IMR-90 (cell line): Measurements from ENCODE around the gene EXOC2. TPM values are rescaled to one million over a fixed set of nuclear protein-coding genes. Genes with fewer than 3 reads are reported as not detected.

Experiments used
- ATAC-seq: fragments of 200-7000 bp; cut with Tn5 transposase; 2 replicates; pipeline ENCODE4 v1.9.1; 2020; ENCODE audit warnings: low read depth, mild to moderate bottlenecking, moderate library complexity
- BruUV-seq: library from RNA; stranded (reverse); fragments of 400-500 nt; replicated peaks from 2 replicates; lab custom pipeline; 2021; lab: Mats Ljungman, UMichigan
- CTCF ChIA-PET: fragments of 300-600 bp; formaldehyde crosslinking; extraction: SDS; loops from one replicate; lab custom pipeline; 2021; ENCODE audit warnings: antibody characterized with exemption; lab: Yijun Ruan, JAX
- POLR2A ChIA-PET: fragments of 300-600 bp; sonication (Branson Sonifier 250); formaldehyde crosslinking; loops from one replicate; lab custom pipeline; 2022; ENCODE audit warnings: antibody characterized with exemption; ENCODE audit not compliant: unreplicated experiment; lab: Charles Lee
- DNase-seq: peaks from one replicate; pipeline ENCODE4 v3.0.0; 2013
- H2AFZ ChIP-seq: replicated peaks from 2 replicates; pipeline ENCODE3; 2013; ENCODE audit warnings: low read length, mild to moderate bottlenecking; ENCODE audit not compliant: poor library complexity
- H2AK5ac ChIP-seq: 2 replicates; pipeline ENCODE4 v1.6.1; 2013; ENCODE audit warnings: low read depth, low read length, inconsistent platforms
- H2AK9ac ChIP-seq: replicated peaks from 2 replicates; pipeline ENCODE3; 2013; ENCODE audit warnings: mild to moderate bottlenecking, low read depth, low read length, moderate library complexity; ENCODE audit not compliant: poor library complexity
- H2BK120ac ChIP-seq: 2 replicates; pipeline ENCODE4 v1.6.1; 2013; ENCODE audit warnings: low read depth, low read length, inconsistent platforms
- H2BK15ac ChIP-seq: 3 replicates; pipeline ENCODE4 v1.6.1; 2013; ENCODE audit warnings: low read depth, low read length, inconsistent platforms
- H2BK20ac ChIP-seq: 2 replicates; pipeline ENCODE4 v1.6.1; 2013; ENCODE audit warnings: low read depth, mild to moderate bottlenecking, inconsistent platforms, low read length, moderate library complexity
- H2BK5ac ChIP-seq: 2 replicates; pipeline ENCODE4 v1.6.1; 2013; ENCODE audit warnings: mild to moderate bottlenecking, low read depth, low read length, inconsistent platforms; ENCODE audit not compliant: poor library complexity, severe bottlenecking
- H3K14ac ChIP-seq: replicated peaks from 2 replicates; pipeline ENCODE4 v1.6.1; 2013; ENCODE audit warnings: low read depth, low read length, inconsistent platforms
- H3K18ac ChIP-seq: 2 replicates; pipeline ENCODE4 v1.6.1; 2013; ENCODE audit warnings: low read depth, low read length, control low read depth
- H3K23ac ChIP-seq: 2 replicates; pipeline ENCODE4 v1.6.1; 2013; ENCODE audit warnings: low read depth, low read length, inconsistent platforms
- H3K27ac ChIP-seq: 2 replicates; pipeline ENCODE4 v1.5.1; 2013; ENCODE audit warnings: mild to moderate bottlenecking, control low read depth, low read length; ENCODE audit not compliant: insufficient read depth
- H3K27me3 ChIP-seq: 2 replicates; pipeline ENCODE4 v1.6.1; 2013; ENCODE audit warnings: low read length; ENCODE audit not compliant: control insufficient read depth, insufficient read depth
- H3K36me3 ChIP-seq: 2 replicates; pipeline ENCODE4 v1.6.1; 2013; ENCODE audit warnings: low read length, mixed read lengths; ENCODE audit not compliant: control insufficient read depth, insufficient read depth
- H3K4ac ChIP-seq: 2 replicates; pipeline ENCODE4 v1.6.1; 2013; ENCODE audit warnings: low read depth, low read length, inconsistent platforms
- H3K4me1 ChIP-seq: 2 replicates; pipeline ENCODE4 v1.6.1; 2013; ENCODE audit warnings: low read length, mixed read lengths; ENCODE audit not compliant: control insufficient read depth, insufficient read depth
- H3K4me2 ChIP-seq: 2 replicates; pipeline ENCODE4 v1.6.1; 2013; ENCODE audit warnings: low read depth, mild to moderate bottlenecking, control low read depth, low read length, moderate library complexity
- H3K4me3 ChIP-seq: 2 replicates; pipeline ENCODE4 v1.5.1; 2013; ENCODE audit warnings: low read depth, mild to moderate bottlenecking, control low read depth, low read length, moderate library complexity; ENCODE audit not compliant: insufficient read depth
- H3K56ac ChIP-seq: 2 replicates; pipeline ENCODE4 v1.6.1; 2013; ENCODE audit warnings: low read length, inconsistent platforms; ENCODE audit not compliant: insufficient read depth; ENCODE audit errors: extremely low read depth
- H3K79me1 ChIP-seq, 2 experiments: 2 replicates each; pipeline ENCODE4 v1.6.1; 2013; ENCODE audit warnings: low read length in 2 of 2, inconsistent platforms in 1 of 2, low read depth in 1 of 2
- H3K9ac ChIP-seq: 2 replicates; pipeline ENCODE4 v1.6.1; 2013; ENCODE audit warnings: low read depth, low read length, control low read depth
- H3K9me1 ChIP-seq: 2 replicates; pipeline ENCODE4 v1.6.1; 2013; ENCODE audit warnings: low read length, inconsistent platforms; ENCODE audit not compliant: insufficient read depth
- H3K9me3 ChIP-seq: 2 replicates; pipeline ENCODE4 v1.6.1; 2013; ENCODE audit warnings: low read length; ENCODE audit not compliant: control insufficient read depth, insufficient read depth
- H4K20me1 ChIP-seq: 2 replicates; pipeline ENCODE4 v1.6.1; 2013; ENCODE audit warnings: low read length, inconsistent platforms; ENCODE audit not compliant: insufficient read depth
- H4K5ac ChIP-seq: 2 replicates; pipeline ENCODE4 v1.6.1; 2013; ENCODE audit warnings: mild to moderate bottlenecking, low read depth, low read length, control low read depth
- H4K8ac ChIP-seq, 2 experiments: 2 replicates each; pipeline ENCODE4 v1.6.1; 2013; ENCODE audit warnings: low read depth in 2 of 2, low read length in 2 of 2, control low read depth in 1 of 2, inconsistent platforms in 1 of 2
- H4K91ac ChIP-seq: 2 replicates; pipeline ENCODE4 v1.6.1; 2013; ENCODE audit warnings: low read depth, low read length, inconsistent platforms; ENCODE audit not compliant: insufficient read depth
- BHLHE40 ChIP-seq: fragments of 150-350 bp; IDR thresholded peaks from 2 replicates; pipeline ENCODE4 v1.6.1; 2016; ENCODE audit warnings: mild to moderate bottlenecking, low read depth, low read length
- CEBPB ChIP-seq: IDR thresholded peaks from 2 replicates; pipeline ENCODE4 v1.6.1; 2012; ENCODE audit warnings: low read depth, low read length, improper control_type of control experiment
- CHD1 ChIP-seq: IDR thresholded peaks from 2 replicates; pipeline ENCODE4 v1.6.1; 2012; ENCODE audit warnings: low read depth, low read length, improper control_type of control experiment
- ELK1 ChIP-seq: fragments of 150-350 bp; IDR thresholded peaks from 2 replicates; pipeline ENCODE4 v1.6.1; 2016; ENCODE audit warnings: low read depth, mild to moderate bottlenecking, low read length, moderate library complexity, borderline replicate concordance
- FOS ChIP-seq: fragments of 150-350 bp; IDR thresholded peaks from 2 replicates; pipeline ENCODE4 v1.6.1; 2016; ENCODE audit warnings: low read depth, low read length
- MAFK ChIP-seq: IDR thresholded peaks from 2 replicates; pipeline ENCODE4 v1.6.1; 2012; ENCODE audit warnings: low read depth, low read length, improper control_type of control experiment
- MAZ ChIP-seq: IDR thresholded peaks from 2 replicates; pipeline ENCODE4 v1.6.1; 2012; ENCODE audit warnings: low read depth, mild to moderate bottlenecking, low read length, improper control_type of control experiment, moderate library complexity, borderline replicate concordance
- MXI1 ChIP-seq: IDR thresholded peaks from 2 replicates; pipeline ENCODE4 v1.6.1; 2012; ENCODE audit warnings: low read depth, mild to moderate bottlenecking, low read length, moderate library complexity, borderline replicate concordance
- NFE2L2 ChIP-seq: fragments of 150-350 bp; IDR thresholded peaks from 2 replicates; pipeline ENCODE4 v1.6.1; 2016; ENCODE audit warnings: low read depth, mild to moderate bottlenecking, low read length
- POLR2A ChIP-seq: IDR thresholded peaks from 2 replicates; pipeline ENCODE4 v1.6.1; 2012; ENCODE audit warnings: mild to moderate bottlenecking, low read depth, low read length
- RAD21 ChIP-seq: IDR thresholded peaks from 2 replicates; pipeline ENCODE4 v1.6.1; 2012; ENCODE audit warnings: low read length, improper control_type of control experiment
- RCOR1 ChIP-seq: IDR thresholded peaks from 2 replicates; pipeline ENCODE4 v1.6.1; 2012; ENCODE audit warnings: mild to moderate bottlenecking, low read length, improper control_type of control experiment; ENCODE audit not compliant: insufficient replicate concordance
- RFX5 ChIP-seq: IDR thresholded peaks from 2 replicates; pipeline ENCODE4 v1.8.0; 2012; ENCODE audit warnings: low read depth, mild to moderate bottlenecking, low read length, moderate library complexity
- SMC3 ChIP-seq: fragments of 150-350 bp; IDR thresholded peaks from 2 replicates; pipeline ENCODE4 v1.6.1; 2016; ENCODE audit warnings: low read depth, mild to moderate bottlenecking, antibody characterized with exemption, low read length, moderate library complexity
- USF2 ChIP-seq: fragments of 150-350 bp; IDR thresholded peaks from 2 replicates; pipeline ENCODE4 v1.6.1; 2017; ENCODE audit warnings: mild to moderate bottlenecking, antibody characterized with exemption, low read length, low read depth
- WGBS, 2 experiments: methylation state at CpG; one replicate each; pipeline versions ENCODE4 v1.1.5 to v1.1.7; 2013; ENCODE audit warnings: missing lambda C conversion rate in 2 of 2; ENCODE audit not compliant: insufficient read length in 1 of 2; ENCODE audit errors: extremely low coverage in 2 of 2; 5-methylcytosine and 5-hydroxymethylcytosine counted together
- dilution Hi-C: fragments of 300-500 bp; cut with HindIII; formaldehyde crosslinking; loops from one replicate; pipeline ENCODE4 v1.14.3; 2018; ENCODE audit warnings: low sequenced_read_pairs; ENCODE audit not compliant: unreplicated experiment
- in situ Hi-C: fragments of 300-500 bp; cut with MboI; formaldehyde crosslinking; loops from 3 replicates; pipeline ENCODE4 v1.14.3; 2019; ENCODE audit warnings: low sequenced_read_pairs, inconsistent platforms, mixed read lengths
- intact Hi-C: fragments of 100-400 bp; cut with micrococcal nuclease; formaldehyde crosslinking; loops from 2 replicates; pipeline ENCODE4 v1.10.0; 2022
- polyA plus RNA-seq, 3 experiments: library from polyadenylated mRNA; depleted of rRNA; stranded (reverse); fragments of >200 nt; gene quantifications; 2 replicates each; pipeline ENCODE4 v1.2.3, GENCODE V29; 2012; ENCODE audit warnings: low replicate concordance in 1 of 3
- total RNA-seq: library from RNA; depleted of rRNA; stranded (reverse); fragments of >200 nt; gene quantifications from 2 replicates; pipeline ENCODE4 v1.2.3, GENCODE V29; 2012
- TF ChIP-seq, protein P1 (sequence below): conservative IDR thresholded peaks from 2 replicates; pipeline ENCODE4 v1.5.1; 2012; ENCODE audit warnings: mild to moderate bottlenecking, low read depth, low read length, improper control_type of control experiment

The EXOC2 gene
- total and polyA plus RNA-seq, 2 of the 4 experiments (the other 2 are of a cell fraction) = 13.1 to 37.3 TPM

- Histone ChIP-seq H3K9me1 (peaks cover 9% of the 10 kb centered on the region; the same call in 1 of the 2 replicates), H3K4me3 (no peak overlapping the region), H3K23ac (no peak overlapping the region), H2BK20ac (no peak overlapping the region), H2BK5ac (no peak overlapping the region), H2AK9ac (no peak overlapping the region), H4K20me1 (no peaks in the 10 kb centered on the region), H3K9me3 (no peaks in the 10 kb centered on the region), H3K56ac (no peak overlapping the region), H3K4me1 (no peaks in the 10 kb centered on the region), H3K27ac (no peak overlapping the region), H2AK5ac (no peak overlapping the region), H3K4ac (no peak overlapping the region), H3K36me3 (peaks cover 7% of the 10 kb centered on the region; the same call in 1 of the 2 replicates), H3K14ac (no peak overlapping the region), H4K91ac (no peak overlapping the region), H3K79me1 (no peaks in the 10 kb centered on the region), H2AFZ (no peak overlapping the region), H3K27me3 (no peaks in the 10 kb centered on the region), H3K18ac (no peak overlapping the region), H3K9ac (no peak overlapping the region), H2BK120ac (no peak overlapping the region), H4K5ac (no peak overlapping the region), H3K4me2 (no peak overlapping the region), H2BK15ac (no peak overlapping the region), H4K8ac (no peak overlapping the region)
- BruUV-seq = no TSS peak
- ChIA-PET POLR2A (no interaction called here), CTCF (no interaction called here)
- TF ChIP-seq BHLHE40 (no peak), NFE2L2 (no peak), ELK1 (no peak), RAD21 (no peak), POLR2A (no peak), MAFK (no peak), MXI1 (no peak), RCOR1 (no peak), USF2 (no peak), RFX5 (no peak), MAZ (no peak), CEBPB (no peak), CHD1 (no peak), FOS (no peak), SMC3 (no peak)
- TF ChIP-seq, protein P1, sequence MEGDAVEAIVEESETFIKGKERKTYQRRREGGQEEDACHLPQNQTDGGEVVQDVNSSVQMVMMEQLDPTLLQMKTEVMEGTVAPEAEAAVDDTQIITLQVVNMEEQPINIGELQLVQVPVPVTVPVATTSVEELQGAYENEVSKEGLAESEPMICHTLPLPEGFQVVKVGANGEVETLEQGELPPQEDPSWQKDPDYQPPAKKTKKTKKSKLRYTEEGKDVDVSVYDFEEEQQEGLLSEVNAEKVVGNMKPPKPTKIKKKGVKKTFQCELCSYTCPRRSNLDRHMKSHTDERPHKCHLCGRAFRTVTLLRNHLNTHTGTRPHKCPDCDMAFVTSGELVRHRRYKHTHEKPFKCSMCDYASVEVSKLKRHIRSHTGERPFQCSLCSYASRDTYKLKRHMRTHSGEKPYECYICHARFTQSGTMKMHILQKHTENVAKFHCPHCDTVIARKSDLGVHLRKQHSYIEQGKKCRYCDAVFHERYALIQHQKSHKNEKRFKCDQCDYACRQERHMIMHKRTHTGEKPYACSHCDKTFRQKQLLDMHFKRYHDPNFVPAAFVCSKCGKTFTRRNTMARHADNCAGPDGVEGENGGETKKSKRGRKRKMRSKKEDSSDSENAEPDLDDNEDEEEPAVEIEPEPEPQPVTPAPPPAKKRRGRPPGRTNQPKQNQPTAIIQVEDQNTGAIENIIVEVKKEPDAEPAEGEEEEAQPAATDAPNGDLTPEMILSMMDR = no peak
- intact Hi-C loops = no loop called here
- in situ Hi-C loops = no loop called here
- DNase-seq = no peak
- WGBS, 2 experiments = no CpG with 5 or more reads among the region's 2 CpGs
- dilution Hi-C loops = no loop called here
- ATAC-seq = no peak
Observed at GRCh38 chr6:497258-497657, 195.7 kb downstream of the EXOC2 start.
